B cell (primary cell): ENCODE results near the gene TMC6. TPM values are rescaled to one million over a fixed set of nuclear protein-coding genes. Genes with fewer than 3 reads are reported as not detected.

ENCODE experiments used
- ATAC-seq: fragments of 200-7000 bp; cut with Tn5 transposase; one replicate; pipeline ENCODE4 v1.10.0; 2021; ENCODE audit warnings: low read depth, mild to moderate bottlenecking, moderate number of reproducible peaks, moderate library complexity
- CTCF ChIA-PET: fragments of 350-600 bp; sonication (Branson Sonifier 250); formaldehyde crosslinking; loops from one replicate; lab custom pipeline; 2021; ENCODE audit warnings: antibody characterized with exemption, inconsistent platforms; lab: Charles Lee
- POLR2A ChIA-PET: fragments of 350-600 bp; sonication (Branson Sonifier 250); formaldehyde crosslinking; loops from one replicate; lab custom pipeline; 2021; ENCODE audit warnings: antibody characterized with exemption; lab: Charles Lee
- DNase-seq: peaks from one replicate; pipeline ENCODE4 v3.0.0; 2013
- H2AFZ ChIP-seq: 2 replicates; pipeline ENCODE4 v1.6.1; 2012; ENCODE audit warnings: mild to moderate bottlenecking, low read depth, low read length; ENCODE audit not compliant: insufficient read depth, poor library complexity, severe bottlenecking
- H3K27ac ChIP-seq, 2 donors: 1 replicate in 1 of 2; 2 replicates in 1 of 2; pipeline ENCODE4 v1.5.1; 2012 to 2013; ENCODE audit warnings: low read length in 2 of 2, mild to moderate bottlenecking in 2 of 2, moderate library complexity in 1 of 2
- H3K27me3 ChIP-seq, 4 experiments: fragments of 200-600 bp in 1 of 4; sonication (generic) in 1 of 4; replicated peaks in 1 of 4; 1 replicate in 2 of 4; 2 replicates in 2 of 4; pipeline versions ENCODE4 v1.6.1 to v1.7.0; 2013 to 2016; ENCODE audit warnings: low read length in 3 of 4, mild to moderate bottlenecking in 2 of 4, mixed read lengths in 1 of 4, moderate library complexity in 1 of 4; ENCODE audit not compliant: insufficient read depth in 4 of 4, control insufficient read depth in 3 of 4; ENCODE audit errors: control extremely low read depth in 1 of 4
- H3K36me3 ChIP-seq, 2 experiments: replicated peaks in 1 of 2; 1 replicate in 1 of 2; 2 replicates in 1 of 2; pipeline versions ENCODE4 v1.6.1 to v1.7.1; 2013; ENCODE audit warnings: low read length in 1 of 2; ENCODE audit not compliant: insufficient read depth in 2 of 2, control insufficient read depth in 1 of 2; ENCODE audit errors: control extremely low read depth in 1 of 2, extremely low read depth in 1 of 2
- H3K4me1 ChIP-seq, 2 donors: fragments of 200-600 bp in 1 of 2; sonication (generic) in 1 of 2; 1 replicate in 1 of 2; 2 replicates in 1 of 2; pipeline versions ENCODE4 v1.5.1 to v1.6.1; 2013 to 2017; ENCODE audit warnings: low read length in 2 of 2; ENCODE audit not compliant: control insufficient read depth in 2 of 2, insufficient read depth in 2 of 2
- H3K4me2 ChIP-seq: replicated peaks from 2 replicates; pipeline ENCODE3; 2012; ENCODE audit warnings: mild to moderate bottlenecking, low read depth, low read length; ENCODE audit not compliant: poor library complexity, severe bottlenecking
- H3K4me3 ChIP-seq, 5 experiments: fragments of 200-600 bp in 1 of 5; sonication (generic) in 1 of 5; 1 replicate in 3 of 5; 2 replicates in 2 of 5; pipeline versions ENCODE4 v1.5.1 to v1.7.0; 2011 to 2016; ENCODE audit warnings: low read length in 4 of 5, mild to moderate bottlenecking in 4 of 5, low read depth in 2 of 5, control low read depth in 1 of 5, moderate library complexity in 1 of 5; ENCODE audit not compliant: insufficient read depth in 1 of 5; ENCODE audit errors: control extremely low read depth in 1 of 5, extremely low read depth in 1 of 5
- H3K79me2 ChIP-seq: fragments of 200-600 bp; sonication (generic); one replicate; pipeline ENCODE4 v1.6.0; 2016; ENCODE audit warnings: low read length; ENCODE audit not compliant: control insufficient read depth, insufficient read depth
- H3K9ac ChIP-seq: fragments of 200-600 bp; sonication (generic); 2 replicates; pipeline ENCODE4 v1.6.1; 2017; ENCODE audit warnings: mild to moderate bottlenecking, low read length, moderate library complexity
- H3K9me3 ChIP-seq, 3 donors: one replicate each; pipeline versions ENCODE4 v1.6.1 to v1.7.1; 2013; ENCODE audit warnings: low read length in 2 of 3; ENCODE audit not compliant: control insufficient read depth in 2 of 3, insufficient read depth in 1 of 3; ENCODE audit errors: control extremely low read depth in 1 of 3
- H4K20me1 ChIP-seq: 2 replicates; pipeline ENCODE4 v1.6.0; 2012; ENCODE audit warnings: mild to moderate bottlenecking, low read length; ENCODE audit not compliant: insufficient read depth, control insufficient read depth, poor library complexity, severe bottlenecking
- H3K27ac Mint-ChIP-seq: one replicate; pipeline ENCODE4 v1.8.0; 2021; ENCODE audit warnings: mixed read lengths
- H3K27me3 Mint-ChIP-seq: one replicate; pipeline ENCODE4 v1.8.0; 2021; ENCODE audit warnings: mixed read lengths
- H3K4me1 Mint-ChIP-seq: one replicate; pipeline ENCODE4 v1.8.0; 2021; ENCODE audit warnings: mixed read lengths
- H3K4me3 Mint-ChIP-seq: one replicate; pipeline ENCODE4 v1.8.0; 2021; ENCODE audit warnings: mixed read lengths
- H3K9me3 Mint-ChIP-seq: one replicate; pipeline ENCODE4 v1.8.0; 2022; ENCODE audit warnings: mixed read lengths; ENCODE audit not compliant: insufficient read depth
- CTCF ChIP-seq: fragments of 200-600 bp; IDR thresholded peaks from one replicate; pipeline ENCODE4 v1.8.0; 2022; ENCODE audit warnings: antibody characterized with exemption, mild to moderate bottlenecking
- EZH2 ChIP-seq: IDR thresholded peaks from 2 replicates; pipeline ENCODE4 v1.6.1; 2012; ENCODE audit warnings: borderline replicate concordance, low read depth, mild to moderate bottlenecking, moderate library complexity, low read length; ENCODE audit not compliant: insufficient read depth, poor library complexity, severe bottlenecking
- WGBS: methylation state at CpG from one replicate; pipeline ENCODE4 v1.1.5; 2013; ENCODE audit warnings: missing lambda C conversion rate; ENCODE audit not compliant: insufficient coverage; 5-methylcytosine and 5-hydroxymethylcytosine counted together
- intact Hi-C: fragments of 100-400 bp; cut with micrococcal nuclease; formaldehyde crosslinking; loops from one replicate; pipeline ENCODE4 v1.10.0; 2022
- polyA plus RNA-seq: library from polyadenylated mRNA; depleted of rRNA; stranded (reverse); fragments of >200 nt; gene quantifications from 2 replicates; pipeline ENCODE4 v1.2.3, GENCODE V29; 2012
- total RNA-seq, 2 donors: library from RNA; stranded (reverse); fragments of 120-200 nt in 1 of 2; gene quantifications; 1 replicate in 1 of 2; 2 replicates in 1 of 2; pipeline versions ENCODE4 v1.2.3 to v1.2.4, GENCODE V29; 2013 to 2022

TMC6 gene
- total and polyA plus RNA-seq, 2 donors (not counting 1 experiment from before 2014, with no cell fraction given) = 374 to 891 TPM

GRCh38 chr17:78120537-78120936 lies 8.0 kb downstream of the TMC6 start:
- Histone ChIP-seq H3K9me3 (no peaks in the 10 kb centered on the region), H3K9ac (no peak overlapping the region), H3K4me3 (no peak overlapping the region), H3K27ac (peak overlapping the region in 1 of 2 donors; percentile 54), H3K4me1 (peaks cover 50 to 51% of the 10 kb centered on the region in 2 donors), H3K4me2 (peak overlapping the region; percentile 77), H3K79me2 (peaks cover 54% of the 10 kb centered on the region), H2AFZ (no peak overlapping the region), H3K27me3 (no peaks in the 10 kb centered on the region), H4K20me1 (peaks cover 84% of the 10 kb centered on the region), H3K36me3 (peaks cover 8 to 84% of the 10 kb centered on the region in 2 experiments)
- Mint-ChIP-seq H3K9me3 (no peaks in the 10 kb centered on the region), H3K27me3 (no peaks in the 10 kb centered on the region), H3K4me3 (no peak overlapping the region), H3K27ac (peak overlapping the region; percentile 76), H3K4me1 (peaks cover 52% of the 10 kb centered on the region)
- 96% methylated on average over 12 of the region's 13 CpGs for WGBS
- ChIA-PET POLR2A (interaction anchor here (0.6 to 5.5 kb wide), 6 partner anchors 8 to 1622 kb away, joined by 3 to 31 read pairs (median 6); partner anchors contain the start of gene TMC6), CTCF (interaction anchor here (0.7 to 13.9 kb wide), 5 partner anchors 8 to 127 kb away, joined by 3 to 169 read pairs (median 5); partner anchors contain the start of genes SYNGR2 and TMC8)
- TF ChIP-seq CTCF (no peak), EZH2 (no peak)
- ATAC-seq (no peak), DNase-seq (peak; percentile 15)
- intact Hi-C loops = no loop called here

- Mint-ChIP-seq H3K9me3 (no peaks in the 10 kb centered on the region), H3K4me3 (no peak overlapping the region), H3K27me3 (no peaks in the 10 kb centered on the region), H3K4me1 (peaks cover 45% of the 10 kb centered on the region), H3K27ac (peak overlapping the region; percentile 61)
- ATAC-seq = no peak
- TF ChIP-seq EZH2 (no peak), CTCF (no peak)
- POLR2A ChIA-PET = interaction anchor here (1.2 to 1.9 kb wide), 2 partner anchors 10 to 56 kb away, joined by 5 to 12 read pairs; partner anchors contain the start of gene TMC6
- Histone ChIP-seq H3K4me1 (peaks cover 33 to 39% of the 10 kb centered on the region in 2 donors), H3K27me3 (no peaks in the 10 kb centered on the region), H3K9ac (no peak overlapping the region), H3K4me2 (no peak overlapping the region), H4K20me1 (peaks cover 82% of the 10 kb centered on the region), H3K27ac (no peak overlapping the region), H3K9me3 (no peaks in the 10 kb centered on the region), H3K36me3 (peaks cover 7 to 83% of the 10 kb centered on the region in 2 experiments), H3K79me2 (peaks cover 39% of the 10 kb centered on the region), H2AFZ (no peak overlapping the region), H3K4me3 (no peak overlapping the region)
- WGBS = 96% methylated on average over 14 of the region's 14 CpGs
- intact Hi-C loops = loop anchor here (10.0 kb wide), 1 partner anchor 306 kb away; no protein-coding TSS in a partner anchor
- peak; percentile 10 for DNase-seq
- CTCF ChIA-PET = interaction anchor here (0.7 to 13.9 kb wide), 3 partner anchors 16 to 55 kb away, joined by 3 to 169 read pairs (median 3); partner anchors contain the start of gene SYNGR2
Observed at GRCh38 chr17:78118801-78119241, 9.7 kb downstream of the TMC6 start.
